ENCODE results near the gene MAN1C1.

Gene MAN1C1

GRCh38 chr1:25616095-25616986 is at the start of gene MAN1C1:
TSS of gene MAN1C1 (plus strand) at chr1:25616791. CDS start at chr1:25617798, 1,007 bp downstream.
- peak; percentile 88 for DNase-seq

GRCh38 chr1:25567710-25568089 is 48.9 kb upstream of the MAN1C1 start:
- DNase-seq: no peak

- DNase-seq: no peak
These were observed 48.3 kb upstream of the MAN1C1 start for GRCh38 chr1:25568090-25568833.

GRCh38 chr1:25568834-25569596 is 47.6 kb upstream of the MAN1C1 start:
- DNase-seq: no peak

- DNase-seq: no peak
These were observed 46.8 kb upstream of the MAN1C1 start for GRCh38 chr1:25569597-25570396.

GRCh38 chr1:25570798-25571521 is 45.6 kb upstream of the MAN1C1 start:
- no peak for DNase-seq

- no peak for DNase-seq
These were observed 45.0 kb upstream of the MAN1C1 start for GRCh38 chr1:25571522-25571970.

GRCh38 chr1:25572107-25572506 is 44.5 kb upstream of the MAN1C1 start:
- DNase-seq: no peak

GRCh38 chr1:25572708-25573590 is 43.6 kb upstream of the MAN1C1 start:
- peak; percentile 49 for DNase-seq

- no peak for DNase-seq
These were observed 43.0 kb upstream of the MAN1C1 start for GRCh38 chr1:25573591-25573930.

GRCh38 chr1:25573961-25574360 is 42.6 kb upstream of the MAN1C1 start:
- no peak for DNase-seq

- no peak for DNase-seq
These were observed 41.4 kb upstream of the MAN1C1 start for GRCh38 chr1:25575191-25575590.

GRCh38 chr1:25576459-25577133 is 40.0 kb upstream of the MAN1C1 start:
- DNase-seq: no peak

GRCh38 chr1:25577134-25577920 is 39.3 kb upstream of the MAN1C1 start:
- no peak for DNase-seq

GRCh38 chr1:25579292-25580252 is 37.0 kb upstream of the MAN1C1 start:
- no peak for DNase-seq

- no peak for DNase-seq
These were observed 35.7 kb upstream of the MAN1C1 start for GRCh38 chr1:25580927-25581326.

- DNase-seq: no peak
These were observed 34.8 kb upstream of the MAN1C1 start for GRCh38 chr1:25581764-25582163.

Measured in CD4-positive, alpha-beta T cell treated with Interleukin-17A for 1 hour (primary cell).